PC-3 (cell line): ENCODE results near the gene GTF3C5.

ENCODE experiments used
- CTCF ChIP-seq: fragments of 300-600 bp; sonication (generic); conservative IDR thresholded peaks from 2 replicates; pipeline ENCODE4 v1.5.1; 2017; ENCODE audit warnings: antibody characterized with exemption, low read depth, mild to moderate bottlenecking, low read length
- EZH2 ChIP-seq: fragments of 300-600 bp; sonication (generic); IDR thresholded peaks from one replicate; pipeline ENCODE4 v1.6.1; 2017; ENCODE audit warnings: antibody characterized with exemption, mild to moderate bottlenecking, low read length; ENCODE audit not compliant: unreplicated experiment

GRCh38 chr9:133102190-133103021, 71.6 kb downstream of the GTF3C5 start:
- TF ChIP-seq EZH2 (no peak), CTCF (no peak)
